Melanocyte of skin (primary cell): ENCODE results near the gene SELL. TPM values are rescaled to one million over a fixed set of nuclear protein-coding genes. Genes with fewer than 3 reads are reported as not detected.

Source experiments
- total RNA-seq, 2 donors: library from RNA; depleted of rRNA; stranded (reverse); fragments of >200 nt; gene quantifications; 2 replicates each; pipeline ENCODE4 v1.2.3, GENCODE V29; 2012

The SELL gene
- under 1 TPM; under 0.01 to 0.67 TPM for total RNA-seq

GRCh38 chr1:169711469-169712308, at the start of gene SELL:
Gene SELL, minus strand, starts transcription at chr1:169711620. Its CDS starts 122 bp downstream, at chr1:169711498.

GRCh38 chr1:169733924-169734323, 22.5 kb upstream of the SELL start, which contains the start of gene SELE:
Gene SELE, minus strand, starts transcription at chr1:169734079. Its CDS starts 467 bp downstream, at chr1:169733612.

Other genes with a start within 250 kb of the SELL start
- 100 to 1,000 TPM in 1 of 2 donors, 10 to 100 TPM in 1; 87.4 to 106 TPM for gene SLC19A2, start 225.7 kb downstream of the SELL start, total RNA-seq
- not detected for gene F5, start 125.1 kb downstream of the SELL start, total RNA-seq
- gene SELP, start 81.5 kb downstream of the SELL start, total RNA-seq: not detected
- gene SELE, start 22.5 kb upstream of the SELL start, total RNA-seq: under 1 TPM in 1 of 2 donors, not detected in 1; under 0.01 TPM
- gene METTL18, start 83.3 kb upstream of the SELL start, total RNA-seq: 1 to 10 TPM; 5.3 to 9.3 TPM
- gene SCYL3, start 182.3 kb upstream of the SELL start, total RNA-seq: 1 to 10 TPM; 6.3 to 7.2 TPM